K562 (cell line): ENCODE measurements around the gene GUCY2C.

ENCODE experiments used
- DNMT1 ChIP-seq: fragments of 450-650 bp; IDR thresholded peaks from 2 replicates; pipeline ENCODE4 v1.6.1; 2016; ENCODE audit warnings: antibody characterized with exemption, mild to moderate bottlenecking
- IFI16 ChIP-seq: fragments of 250-450 bp; sonication (Bioruptor Pico); IDR thresholded peaks from 2 replicates; pipeline ENCODE4 v2.1.2; 2022; ENCODE audit warnings: mild to moderate bottlenecking, inconsistent platforms
- SMAD4 ChIP-seq: fragments of 250-450 bp; sonication (Bioruptor Pico); conservative IDR thresholded peaks from 2 replicates; pipeline ENCODE4 v1.8.0; 2021; ENCODE audit warnings: inconsistent platforms, mild to moderate bottlenecking, moderate library complexity
- ZNF24 ChIP-seq: fragments of 450-650 bp; IDR thresholded peaks from 2 replicates; pipeline ENCODE4 v1.6.1; 2016
- ZNF586 ChIP-seq: fragments of 450-650 bp; formaldehyde crosslinking; conservative IDR thresholded peaks from 2 replicates; pipeline ENCODE4 v1.4.0; 2020; ENCODE audit warnings: mild to moderate bottlenecking, moderate library complexity
- ZZZ3 ChIP-seq: fragments of 450-650 bp; IDR thresholded peaks from 2 replicates; pipeline ENCODE4 v1.6.1; 2016; ENCODE audit warnings: antibody characterized with exemption, mild to moderate bottlenecking, moderate library complexity
- TF ChIP-seq, protein P1 (sequence below): sonication (generic); formaldehyde crosslinking; IDR thresholded peaks from 2 replicates; pipeline ENCODE4 v1.5.0; 2020; ENCODE audit warnings: missing genetic modification reagents
- TF ChIP-seq, protein P2 (sequence below): conservative IDR thresholded peaks from 2 replicates; pipeline ENCODE4 v1.6.1; 2011; ENCODE audit warnings: low read depth, mild to moderate bottlenecking, low read length; ENCODE audit not compliant: control insufficient read depth
- TF ChIP-seq, protein P3 (sequence below): fragments of 250-450 bp; sonication (Bioruptor Pico); IDR thresholded peaks from 2 replicates; pipeline ENCODE4 v1.5.0; 2021

DNA sequence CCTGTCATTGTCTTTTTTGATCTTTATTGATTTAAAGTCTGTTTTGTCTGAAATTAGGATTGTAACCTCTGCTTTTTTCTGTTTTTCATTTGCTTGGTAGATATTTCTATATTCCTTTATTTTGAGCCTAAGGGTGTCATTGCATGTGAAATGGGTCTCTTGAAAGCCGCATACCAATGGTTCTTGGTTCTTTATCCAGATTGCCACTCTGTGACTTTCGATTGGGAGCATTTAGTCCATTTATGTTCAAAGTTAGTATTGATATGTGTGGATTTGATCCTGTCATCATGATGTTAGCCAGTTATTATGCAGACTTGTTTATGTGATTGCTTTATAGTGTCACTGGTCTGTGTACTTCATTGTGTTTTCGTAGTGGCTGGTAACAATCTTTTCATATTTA is 98.9 kb downstream of the GUCY2C start:
- TF ChIP-seq SMAD4 (CRISPR knock-in tag), result no peak
- TF ChIP-seq, protein P1, sequence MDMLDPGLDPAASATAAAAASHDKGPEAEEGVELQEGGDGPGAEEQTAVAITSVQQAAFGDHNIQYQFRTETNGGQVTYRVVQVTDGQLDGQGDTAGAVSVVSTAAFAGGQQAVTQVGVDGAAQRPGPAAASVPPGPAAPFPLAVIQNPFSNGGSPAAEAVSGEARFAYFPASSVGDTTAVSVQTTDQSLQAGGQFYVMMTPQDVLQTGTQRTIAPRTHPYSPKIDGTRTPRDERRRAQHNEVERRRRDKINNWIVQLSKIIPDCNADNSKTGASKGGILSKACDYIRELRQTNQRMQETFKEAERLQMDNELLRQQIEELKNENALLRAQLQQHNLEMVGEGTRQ (CRISPR knock-in tag), result no peak
- TF ChIP-seq, protein P2, sequence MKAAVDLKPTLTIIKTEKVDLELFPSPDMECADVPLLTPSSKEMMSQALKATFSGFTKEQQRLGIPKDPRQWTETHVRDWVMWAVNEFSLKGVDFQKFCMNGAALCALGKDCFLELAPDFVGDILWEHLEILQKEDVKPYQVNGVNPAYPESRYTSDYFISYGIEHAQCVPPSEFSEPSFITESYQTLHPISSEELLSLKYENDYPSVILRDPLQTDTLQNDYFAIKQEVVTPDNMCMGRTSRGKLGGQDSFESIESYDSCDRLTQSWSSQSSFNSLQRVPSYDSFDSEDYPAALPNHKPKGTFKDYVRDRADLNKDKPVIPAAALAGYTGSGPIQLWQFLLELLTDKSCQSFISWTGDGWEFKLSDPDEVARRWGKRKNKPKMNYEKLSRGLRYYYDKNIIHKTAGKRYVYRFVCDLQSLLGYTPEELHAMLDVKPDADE, result no peak
- TF ChIP-seq ZNF24, result no peak
- no peak for TF ChIP-seq ZZZ3
- TF ChIP-seq DNMT1, result no peak
- no peak for TF ChIP-seq ZNF586 (CRISPR knock-in tag)
- TF ChIP-seq IFI16 (CRISPR knock-in tag), result no peak
- TF ChIP-seq, protein P3, sequence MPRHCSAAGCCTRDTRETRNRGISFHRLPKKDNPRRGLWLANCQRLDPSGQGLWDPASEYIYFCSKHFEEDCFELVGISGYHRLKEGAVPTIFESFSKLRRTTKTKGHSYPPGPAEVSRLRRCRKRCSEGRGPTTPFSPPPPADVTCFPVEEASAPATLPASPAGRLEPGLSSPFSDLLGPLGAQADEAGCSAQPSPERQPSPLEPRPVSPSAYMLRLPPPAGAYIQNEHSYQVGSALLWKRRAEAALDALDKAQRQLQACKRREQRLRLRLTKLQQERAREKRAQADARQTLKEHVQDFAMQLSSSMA, result no peak
